BLaER1 treated with 17β-estradiol and CSF1 and Interleukin-3, amounts not matched to agents 10 nM and 100 nM (cell line): ENCODE results near the gene LIN54.
"Not testable (repeated sequence)": the region's sequence is repeated elsewhere in the genome, so short reads cannot be mapped to it uniquely, and the experiment has no call there.

Source experiments
- H3K27ac ChIP-seq, 11 experiments: shearing (Covaris generic); formaldehyde crosslinking; 2 replicates each; pipeline ENCODE4 v1.8.1; 2022
- H3K27me3 ChIP-seq, 11 experiments: shearing (Covaris generic); formaldehyde crosslinking; 2 replicates each; pipeline ENCODE4 v1.8.1; 2022
- H3K36me3 ChIP-seq, 11 experiments: shearing (Covaris generic); formaldehyde crosslinking; 2 replicates each; pipeline ENCODE4 v1.8.1; 2022
- H3K4me1 ChIP-seq, 10 experiments: shearing (Covaris generic); formaldehyde crosslinking; 2 replicates each; pipeline ENCODE4 v1.8.1; 2022
- H3K4me2 ChIP-seq, 11 experiments: shearing (Covaris generic); formaldehyde crosslinking; 2 replicates each; pipeline ENCODE4 v1.8.1; 2022
- H3K4me3 ChIP-seq, 10 experiments: shearing (Covaris generic); formaldehyde crosslinking; 2 replicates each; pipeline ENCODE4 v1.8.1; 2022
- H3K9ac ChIP-seq, 11 experiments: shearing (Covaris generic); formaldehyde crosslinking; 2 replicates each; pipeline ENCODE4 v1.8.1; 2022
- H3K9me3 ChIP-seq, 11 experiments: shearing (Covaris generic); formaldehyde crosslinking; replicated peaks in 1 of 11; 2 replicates each; pipeline ENCODE4 v1.8.1; 2022
- H4K20me1 ChIP-seq, 11 experiments: shearing (Covaris generic); formaldehyde crosslinking; 2 replicates each; pipeline ENCODE4 v1.8.1; 2022
- Cebpa-rat ChIP-seq, 11 experiments: shearing (Covaris generic); IDR thresholded peaks; 2 replicates each; pipeline ENCODE4 v1.8.1; 2022

The LIN54 gene

GRCh38 chr4:82947498-82947897 lies 63.1 kb downstream of the LIN54 start:
- Histone ChIP-seq H3K27me3 (no peaks in the 10 kb centered on the region), H4K20me1 (no peaks in the 10 kb centered on the region), H3K4me1 (no peaks in the 10 kb centered on the region), H3K27ac (no peak overlapping the region), H3K9me3 (peaks cover 0 to under 1% (median 0%) of the 10 kb centered on the region in 11 experiments; a peak in 1 of 22 replicates), H3K4me3 (no peak overlapping the region), H3K4me2 (no peak overlapping the region), H3K9ac (no peak overlapping the region), H3K36me3 (peaks cover 19 to 80% (median 57%) of the 10 kb centered on the region in 11 experiments)
- no peak for TF ChIP-seq Cebpa-rat (IDR thresholded peaks at IDR 0.05)

GRCh38 chr4:82939414-82939813 lies 71.2 kb downstream of the LIN54 start:
- Histone ChIP-seq H3K4me1 (no peaks in the 10 kb centered on the region), H4K20me1 (no peaks in the 10 kb centered on the region), H3K9me3 (no peaks in the 10 kb centered on the region), H3K27ac (no peak overlapping the region), H3K27me3 (no peaks in the 10 kb centered on the region), H3K36me3 (peaks cover 81 to 99% (median 85%) of the 10 kb centered on the region in 11 experiments), H3K9ac (no peak overlapping the region), H3K4me3 (no peak overlapping the region), H3K4me2 (no peak overlapping the region)
- TF ChIP-seq Cebpa-rat (IDR thresholded peaks at IDR 0.05): no peak

DNA sequence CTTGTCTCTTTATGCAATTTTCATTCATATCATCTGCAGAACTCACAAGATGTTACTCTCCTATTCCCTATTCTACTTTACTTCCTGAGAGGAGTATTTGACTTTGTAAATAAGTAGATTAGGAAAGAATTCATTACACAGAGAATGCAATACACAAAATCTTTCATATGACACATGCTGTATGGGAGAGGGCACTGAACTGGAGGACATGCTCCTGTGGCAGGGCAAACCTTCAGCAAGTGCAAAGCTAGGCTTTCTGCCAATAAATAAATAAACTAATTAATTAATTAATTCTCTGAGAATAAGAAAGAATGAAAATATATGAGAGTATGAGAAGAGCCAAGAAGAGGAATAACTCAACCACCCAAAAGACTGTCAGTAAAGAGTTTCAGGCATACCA lies 76.2 kb downstream of the LIN54 start:
- peaks cover 82 to 100% (median 93%) of the 10 kb centered on the region in 11 experiments for H3K36me3 ChIP-seq
- H3K4me1 ChIP-seq: no peaks in the 10 kb centered on the region
- H3K27ac ChIP-seq: no peak overlapping the region
- no peaks in the 10 kb centered on the region for H3K27me3 ChIP-seq
- no peak overlapping the region for H3K9ac ChIP-seq
- no peaks in the 10 kb centered on the region for H4K20me1 ChIP-seq
- H3K4me3 ChIP-seq: no peak overlapping the region
- TF ChIP-seq Cebpa-rat (IDR thresholded peaks at IDR 0.05): no peak
- no peak overlapping the region for H3K4me2 ChIP-seq
- H3K9me3 ChIP-seq: no peaks in the 10 kb centered on the region

DNA sequence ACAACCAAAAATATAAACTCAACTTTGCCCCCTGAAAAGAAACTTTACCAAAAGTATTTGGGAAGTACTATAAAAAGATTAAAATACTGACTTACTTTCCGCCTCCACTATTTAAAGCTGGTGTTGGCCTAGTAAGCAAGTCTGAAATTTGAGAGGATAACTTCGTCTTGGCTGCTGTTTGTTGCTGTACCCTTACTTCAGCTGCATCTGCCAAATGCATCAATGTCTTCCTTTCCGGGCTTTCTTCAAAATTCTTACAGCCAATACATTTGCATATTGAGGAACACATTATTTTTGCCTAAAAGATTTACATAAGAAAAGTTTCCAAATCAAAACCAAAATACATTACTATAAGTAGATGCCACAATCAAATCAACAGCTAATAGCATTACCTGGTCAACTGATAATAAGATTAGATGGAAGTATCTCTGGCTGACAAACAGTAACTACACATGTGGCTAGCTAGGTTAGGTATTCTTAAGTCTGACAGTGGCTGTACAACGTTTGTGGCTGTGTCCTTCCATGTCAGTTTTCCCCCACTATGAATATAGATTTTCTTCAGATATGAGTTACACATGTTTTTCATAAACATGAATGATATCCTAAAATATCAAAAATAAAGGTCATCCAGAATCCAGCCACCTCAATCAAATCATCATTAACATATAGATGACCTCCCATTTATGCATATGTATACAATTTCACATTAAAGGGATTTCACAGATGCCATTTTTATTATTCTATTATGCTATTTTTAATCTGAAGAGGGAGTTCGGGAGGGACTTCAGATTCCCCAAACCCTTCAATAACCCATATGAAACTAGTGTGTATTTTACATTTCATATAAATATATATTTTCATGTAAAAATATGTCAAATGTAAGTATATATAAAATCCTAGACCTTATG lies 79.5 kb downstream of the LIN54 start:
- Histone ChIP-seq H3K9me3 (no peaks in the 10 kb centered on the region), H4K20me1 (no peaks in the 10 kb centered on the region), H3K36me3 (peaks cover 57 to 99% (median 87%) of the 10 kb centered on the region in 11 experiments), H3K4me2 (no peak overlapping the region), H3K27ac (no peak overlapping the region), H3K4me3 (no peak overlapping the region), H3K27me3 (no peaks in the 10 kb centered on the region), H3K9ac (no peak overlapping the region), H3K4me1 (no peaks in the 10 kb centered on the region)
- TF ChIP-seq Cebpa-rat (IDR thresholded peaks at IDR 0.05): no peak

- no peaks in the 10 kb centered on the region for H3K27me3 ChIP-seq
- H4K20me1 ChIP-seq: no peaks in the 10 kb centered on the region
- H3K27ac ChIP-seq: no peak overlapping the region
- peaks cover 19 to 76% (median 39%) of the 10 kb centered on the region in 11 experiments for H3K36me3 ChIP-seq
- no peak for TF ChIP-seq Cebpa-rat (IDR thresholded peaks at IDR 0.05)
- no peak overlapping the region for H3K4me3 ChIP-seq
- no peaks in the 10 kb centered on the region for H3K4me1 ChIP-seq
- H3K9ac ChIP-seq: no peak overlapping the region
- no peak overlapping the region for H3K4me2 ChIP-seq
- no peaks in the 10 kb centered on the region for H3K9me3 ChIP-seq
Observed at GRCh38 chr4:82921795-82922194, 88.8 kb downstream of the LIN54 start.

DNA sequence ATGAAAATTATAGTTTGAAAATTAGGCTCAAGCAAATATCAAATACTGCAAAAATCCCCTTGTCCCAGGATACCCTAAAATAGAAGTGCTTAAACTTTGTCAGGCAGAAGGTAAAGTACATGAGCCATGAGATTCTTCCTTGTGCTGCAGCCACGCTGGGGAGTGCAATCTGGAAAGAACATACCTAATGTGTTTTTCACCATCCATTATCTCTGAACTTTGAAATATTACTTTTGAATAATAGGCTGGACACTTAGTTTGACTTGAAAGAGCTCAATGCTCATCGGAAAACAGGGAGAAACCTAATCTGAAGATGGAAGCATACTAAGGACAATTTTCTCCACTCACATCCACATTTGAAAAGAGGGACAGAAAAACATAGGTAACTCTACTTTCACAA lies 91.2 kb downstream of the LIN54 start:
- H3K9ac ChIP-seq: no peak overlapping the region
- H3K36me3 ChIP-seq: peaks cover 9 to 74% (median 36%) of the 10 kb centered on the region in 11 experiments; a peak in 21 of 22 replicates
- H3K4me3 ChIP-seq: no peak overlapping the region
- H3K4me1 ChIP-seq: no peaks in the 10 kb centered on the region
- H4K20me1 ChIP-seq: no peaks in the 10 kb centered on the region
- no peak for TF ChIP-seq Cebpa-rat (IDR thresholded peaks at IDR 0.05)
- no peak overlapping the region for H3K4me2 ChIP-seq
- no peaks in the 10 kb centered on the region for H3K27me3 ChIP-seq
- H3K9me3 ChIP-seq: no peaks in the 10 kb centered on the region
- H3K27ac ChIP-seq: no peak overlapping the region

DNA sequence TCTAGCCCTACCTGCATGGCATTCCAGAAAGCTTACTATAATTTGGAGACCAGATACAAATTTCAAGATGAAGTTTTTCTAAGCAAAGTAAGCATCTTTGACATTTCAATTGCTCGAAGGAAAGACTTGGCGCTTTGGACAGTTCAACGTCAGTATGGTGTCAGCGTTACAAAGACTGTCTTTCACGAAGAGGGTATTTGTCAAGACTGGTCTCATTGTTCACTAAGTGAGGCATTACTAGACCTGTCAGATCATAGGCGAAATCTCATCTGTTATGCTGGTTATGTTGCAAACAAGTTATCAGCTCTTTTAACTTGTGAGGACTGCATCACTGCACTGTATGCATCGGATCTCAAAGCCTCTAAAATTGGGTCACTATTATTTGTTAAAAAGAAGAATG lies 92.5 kb downstream of the LIN54 start:
- Histone ChIP-seq H3K4me3 (no peak overlapping the region), H3K27ac (no peak overlapping the region), H3K4me1 (no peaks in the 10 kb centered on the region), H3K4me2 (no peak overlapping the region), H4K20me1 (no peaks in the 10 kb centered on the region), H3K9ac (no peak overlapping the region), H3K9me3 (peaks cover 0 to 5% (median 0%) of the 10 kb centered on the region in 11 experiments; a peak in 1 of 22 replicates), H3K27me3 (no peaks in the 10 kb centered on the region), H3K36me3 (peaks cover 9 to 70% (median 28%) of the 10 kb centered on the region in 11 experiments; a peak in 20 of 22 replicates)
- TF ChIP-seq Cebpa-rat (IDR thresholded peaks at IDR 0.05): no peak

DNA sequence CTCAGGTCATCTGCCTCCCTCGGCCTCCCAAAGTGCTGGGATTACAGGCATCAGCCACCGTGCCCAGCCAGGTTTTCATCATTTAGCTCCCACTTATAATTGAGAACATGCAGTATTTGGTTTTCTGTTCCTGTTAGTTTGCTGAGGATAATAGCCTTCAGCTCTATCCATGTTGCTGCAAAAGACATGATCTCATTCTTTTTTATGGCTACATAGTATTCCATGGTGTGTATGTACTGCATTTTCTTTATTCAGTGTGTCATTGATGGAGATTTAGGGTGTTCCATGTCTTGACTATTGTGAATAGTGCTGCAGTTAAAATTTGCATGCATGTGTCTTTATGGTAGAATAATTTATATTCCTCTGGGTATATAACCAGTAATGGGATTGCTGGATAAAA lies 96.7 kb downstream of the LIN54 start:
- not testable (repeated sequence) for H3K9ac ChIP-seq, H3K9me3 ChIP-seq, H3K27ac ChIP-seq, H4K20me1 ChIP-seq, H3K4me3 ChIP-seq, H3K4me2 ChIP-seq, H3K27me3 ChIP-seq, H3K4me1 ChIP-seq
- peaks cover 9 to 73% (median 32%) of the 10 kb centered on the region in 11 experiments; a peak in 21 of 22 replicates for H3K36me3 ChIP-seq

GRCh38 chr4:82913305-82913704 lies 97.3 kb downstream of the LIN54 start:
- H3K27ac ChIP-seq: no peak overlapping the region
- H3K27me3 ChIP-seq: no peaks in the 10 kb centered on the region
- no peaks in the 10 kb centered on the region for H4K20me1 ChIP-seq
- no peak overlapping the region for H3K4me2 ChIP-seq
- H3K4me1 ChIP-seq: no peaks in the 10 kb centered on the region
- peaks cover 9 to 75% (median 37%) of the 10 kb centered on the region in 11 experiments; a peak in 21 of 22 replicates for H3K36me3 ChIP-seq
- H3K9me3 ChIP-seq: peaks cover 0 to 5% (median 0%) of the 10 kb centered on the region in 11 experiments; a peak in 1 of 22 replicates
- H3K4me3 ChIP-seq: no peak overlapping the region
- no peak overlapping the region for H3K9ac ChIP-seq
- TF ChIP-seq Cebpa-rat (IDR thresholded peaks at IDR 0.05): no peak

DNA sequence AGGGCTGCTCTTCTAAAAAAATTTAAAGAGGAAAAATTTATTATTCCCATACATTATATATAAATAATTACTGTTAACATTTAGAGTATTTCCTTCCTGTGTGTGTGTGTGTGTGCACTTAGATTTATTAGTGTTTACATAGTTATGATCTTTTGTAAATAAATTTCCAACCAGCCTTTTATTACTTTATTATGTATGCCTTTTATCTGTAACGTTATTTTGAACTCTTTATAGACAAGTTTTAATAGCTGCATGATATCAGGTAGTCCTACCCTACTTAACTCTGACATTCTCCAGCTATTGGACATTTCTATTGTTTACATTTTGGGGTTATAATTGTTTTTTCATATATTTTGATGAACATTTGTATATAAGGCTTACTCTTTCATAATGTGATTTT lies 101.3 kb downstream of the LIN54 start:
- Histone ChIP-seq H3K4me3 (no peak overlapping the region), H3K36me3 (peaks cover 0 to 67% (median 38%) of the 10 kb centered on the region in 11 experiments; a peak in 19 of 22 replicates), H3K4me2 (no peak overlapping the region), H3K9me3 (peaks cover 0 to 5% (median 0%) of the 10 kb centered on the region in 11 experiments; a peak in 1 of 22 replicates), H3K9ac (no peak overlapping the region), H3K27ac (no peak overlapping the region), H3K4me1 (peaks cover 0 to 13% (median 5%) of the 10 kb centered on the region in 10 experiments; a peak in 10 of 20 replicates), H3K27me3 (no peaks in the 10 kb centered on the region), H4K20me1 (no peaks in the 10 kb centered on the region)
- no peak for TF ChIP-seq Cebpa-rat (IDR thresholded peaks at IDR 0.05)
